ENCODE measurements around the gene TULP1. TPM values are rescaled to one million over a fixed set of nuclear protein-coding genes. Genes with fewer than 3 reads are reported as not detected.

The TULP1 gene
- total RNA-seq, 1 experiment from 2014 or later, result not detected

DNA sequence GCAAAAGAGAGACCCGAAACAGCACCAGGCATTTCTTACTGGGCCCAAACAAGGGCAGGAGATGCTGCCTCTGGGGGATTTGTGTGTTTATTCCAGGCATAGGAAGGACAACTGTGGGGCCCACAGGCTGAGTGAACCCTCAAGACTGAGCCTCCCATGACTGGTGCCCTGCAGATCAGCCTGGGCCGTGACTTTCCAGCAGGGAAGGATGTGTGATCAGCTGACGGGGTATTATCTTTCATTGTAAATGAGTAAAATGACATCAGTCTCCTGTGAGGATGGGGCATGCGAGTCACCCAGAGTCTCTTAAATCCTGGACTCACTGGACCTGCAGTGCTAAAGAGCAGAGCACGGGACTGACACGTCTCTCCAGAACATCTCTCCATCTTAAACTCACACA is 11.9 kb downstream of the TULP1 start:
- peaks cover 28% of the 10 kb centered on the region in 2 experiments for H3K4me1 Mint-ChIP-seq
- no peak overlapping the region for H3K27ac ChIP-seq (ENCODE audit: insufficient read length, low read depth, low read length)
- H2BK120ac ChIP-seq (ENCODE audit: low read depth, low read length, poor library complexity, severe bottlenecking), result no peak overlapping the region
- no peak overlapping the region for H2BK15ac ChIP-seq (ENCODE audit: low read depth, low read length)
- H2BK20ac ChIP-seq (ENCODE audit: low read depth, low read length, poor library complexity, severe bottlenecking), result no peak overlapping the region
- no peaks in the 10 kb centered on the region for H3K9me3 ChIP-seq (ENCODE audit: control insufficient read depth, low read depth, low read length)
- no peak overlapping the region for H3K4me2 ChIP-seq (ENCODE audit: insufficient read depth, insufficient read length, low read length)
- H3K18ac ChIP-seq (ENCODE audit: insufficient read length, low read depth, low read length), result no peak overlapping the region
- H3T11ph ChIP-seq (ENCODE audit: low read length), result no peak overlapping the region
- DNase-seq, result no peak
- no peaks in the 10 kb centered on the region for H3K79me2 ChIP-seq (ENCODE audit: insufficient read depth, low read length)
- H4K5ac ChIP-seq (ENCODE audit: insufficient read length, low read depth, low read length), result no peak overlapping the region
- no peak overlapping the region for H2BK5ac ChIP-seq (ENCODE audit: insufficient read length, low read length)
- H3K23me2 ChIP-seq (ENCODE audit: insufficient read length, low read depth, low read length, poor library complexity, severe bottlenecking), result peaks cover 12% of the 10 kb centered on the region
- WGBS (ENCODE audit: extremely low coverage, insufficient read length, low lambda C conversion rate), result no CpG with 5 or more reads among the region's 6 CpGs
- no peaks in the 10 kb centered on the region; the same call in 1 of the 2 replicates for H3K27me3 ChIP-seq (ENCODE audit: insufficient read depth, low read length)
- no peaks in the 10 kb centered on the region for H3K9me3 Mint-ChIP-seq
- H3K4me1 ChIP-seq (ENCODE audit: insufficient read depth, low read length), result 0 out of 2 replicates have a peak, but pooled peaks cover 2% of the 10 kb centered on the region
- H3K36me3 Mint-ChIP-seq (ENCODE audit: insufficient read depth in 1 of 3, low read depth in 3 of 3), result peaks cover 0 to 4% (median 0%) of the 10 kb centered on the region in 3 experiments; a peak in 1 of 7 replicates
- no peak overlapping the region for H4K8ac ChIP-seq (replicated peaks; ENCODE audit: insufficient read length, low read depth, low read length)
- H3K23ac ChIP-seq (ENCODE audit: insufficient read length, low read depth, low read length), result no peak overlapping the region
- H3K9ac ChIP-seq (ENCODE audit: extremely low read depth, insufficient read length, low read length), result no peak overlapping the region
- no peak overlapping the region for H3K27ac Mint-ChIP-seq
- H4K91ac ChIP-seq (ENCODE audit: insufficient read length, low read depth, low read length), result no peak overlapping the region
- H2AFZ ChIP-seq (ENCODE audit: low read length), result no peak overlapping the region
- no peak overlapping the region for H3K56ac ChIP-seq (ENCODE audit: insufficient read length, low read depth, low read length)
- no peaks in the 10 kb centered on the region for H3K79me1 ChIP-seq (ENCODE audit: insufficient read depth, low read depth, low read length, poor library complexity, severe bottlenecking)
- TF ChIP-seq, protein P1, sequence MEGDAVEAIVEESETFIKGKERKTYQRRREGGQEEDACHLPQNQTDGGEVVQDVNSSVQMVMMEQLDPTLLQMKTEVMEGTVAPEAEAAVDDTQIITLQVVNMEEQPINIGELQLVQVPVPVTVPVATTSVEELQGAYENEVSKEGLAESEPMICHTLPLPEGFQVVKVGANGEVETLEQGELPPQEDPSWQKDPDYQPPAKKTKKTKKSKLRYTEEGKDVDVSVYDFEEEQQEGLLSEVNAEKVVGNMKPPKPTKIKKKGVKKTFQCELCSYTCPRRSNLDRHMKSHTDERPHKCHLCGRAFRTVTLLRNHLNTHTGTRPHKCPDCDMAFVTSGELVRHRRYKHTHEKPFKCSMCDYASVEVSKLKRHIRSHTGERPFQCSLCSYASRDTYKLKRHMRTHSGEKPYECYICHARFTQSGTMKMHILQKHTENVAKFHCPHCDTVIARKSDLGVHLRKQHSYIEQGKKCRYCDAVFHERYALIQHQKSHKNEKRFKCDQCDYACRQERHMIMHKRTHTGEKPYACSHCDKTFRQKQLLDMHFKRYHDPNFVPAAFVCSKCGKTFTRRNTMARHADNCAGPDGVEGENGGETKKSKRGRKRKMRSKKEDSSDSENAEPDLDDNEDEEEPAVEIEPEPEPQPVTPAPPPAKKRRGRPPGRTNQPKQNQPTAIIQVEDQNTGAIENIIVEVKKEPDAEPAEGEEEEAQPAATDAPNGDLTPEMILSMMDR (conservative IDR thresholded peaks at IDR 0.05), result no peak
- H2BK12ac ChIP-seq (ENCODE audit: insufficient read length, low read depth, low read length), result no peak overlapping the region
- 0 out of 5 replicates have a peak overlapping the region, but pooled peaks of 1 of the 2 experiments have one; percentile 5 for H3K4me3 Mint-ChIP-seq
- no peaks in the 10 kb centered on the region for H4K20me1 ChIP-seq (ENCODE audit: control insufficient read depth, insufficient read depth, insufficient read length)
- H2AK5ac ChIP-seq (ENCODE audit: insufficient read length, low read length), result no peak overlapping the region
- no peak overlapping the region for H3K14ac ChIP-seq (ENCODE audit: insufficient read depth, low read length)
- peaks cover 28% of the 10 kb centered on the region for H3K27me3 Mint-ChIP-seq (ENCODE audit: low read depth)
- H3K4ac ChIP-seq (ENCODE audit: low read depth, low read length), result no peak overlapping the region
